ENCODE results near the gene AFF3. TPM values are rescaled to one million over a fixed set of nuclear protein-coding genes. Genes with fewer than 3 reads are reported as not detected.

The AFF3 gene
- total and polyA plus RNA-seq, 2 of the 8 experiments (the other 6 are each of a cell fraction or from before 2014, with no cell fraction given) = 0.27 to 3.0 TPM

GRCh38 chr2:99998651-99999320, 143.6 kb downstream of the AFF3 start:
- Histone ChIP-seq H2BK120ac (replicated peaks; ENCODE audit: low read depth, low read length) (no peak overlapping the region), H2AK5ac (ENCODE audit: low read depth, low read length) (no peak overlapping the region), H3K4ac (replicated peaks; ENCODE audit: insufficient read length, low read depth, low read length) (no peak overlapping the region), H3K56ac (replicated peaks; ENCODE audit: insufficient read length, low read depth, low read length) (no peak overlapping the region), H2BK15ac (ENCODE audit: low read length) (no peak overlapping the region), H4K8ac (ENCODE audit: extremely low read depth, insufficient read depth, low read length) (no peak overlapping the region), H3K18ac (ENCODE audit: extremely low read depth, low read length) (no peak overlapping the region), H3K14ac (ENCODE audit: insufficient read length) (no peak overlapping the region), H3K23me2 (ENCODE audit: low read depth, low read length) (no peaks in the 10 kb centered on the region), H4K20me1 (replicated peaks in 1 of 2; ENCODE audit: control insufficient read depth in 1 of 2, insufficient read depth in 2 of 2, low read length in 2 of 2) (no peaks in the 10 kb centered on the region), H4K5ac (ENCODE audit: insufficient read length, low read depth, low read length) (no peak overlapping the region), H3K36me3 (ENCODE audit: control insufficient read depth in 2 of 4, insufficient read depth in 4 of 4, low read length in 3 of 4) (no peaks in the 10 kb centered on the region), H3K4me1 (replicated peaks in 1 of 4; ENCODE audit: control insufficient read depth in 3 of 4, insufficient read depth in 4 of 4, low read length in 3 of 4) (no peaks in the 10 kb centered on the region), H4K91ac (replicated peaks; ENCODE audit: insufficient read length, low read length) (no peak overlapping the region), H3K79me2 (ENCODE audit: control insufficient read depth in 1 of 2, insufficient read depth in 2 of 2, low read length in 2 of 2) (no peaks in the 10 kb centered on the region), H3K4me2 (ENCODE audit: insufficient read depth in 1 of 2, low read depth in 2 of 2, low read length in 2 of 2) (no peak overlapping the region), H2BK20ac (ENCODE audit: low read length) (no peak overlapping the region), H3K9ac (replicated peaks in 1 of 4; ENCODE audit: extremely low read depth in 1 of 4, low read depth in 3 of 4, low read length in 3 of 4) (no peak overlapping the region), H2BK5ac (ENCODE audit: low read depth, low read length) (no peak overlapping the region), H3K79me1 (ENCODE audit: low read depth, low read length) (no peaks in the 10 kb centered on the region), H3K27me3 (replicated peaks in 1 of 4; ENCODE audit: control insufficient read depth in 3 of 4, extremely low read depth in 1 of 4, insufficient read depth in 3 of 4, low read length in 3 of 4) (no peaks in the 10 kb centered on the region), H2AFZ (ENCODE audit: low read length) (no peak overlapping the region), H3K9me3 (ENCODE audit: insufficient read depth in 2 of 2, low read depth in 1 of 2, low read length in 1 of 2) (no peaks in the 10 kb centered on the region), H3K27ac (ENCODE audit: low read depth, low read length) (no peak overlapping the region), H3K23ac (ENCODE audit: insufficient read length) (no peak overlapping the region), H3K4me3 (ENCODE audit: extremely low read depth in 1 of 4, insufficient read depth in 2 of 4, low read depth in 3 of 4, low read length in 4 of 4) (no peak overlapping the region), H2BK12ac (ENCODE audit: low read depth, low read length) (no peak overlapping the region)
- ChIA-PET CTCF (ENCODE audit: partially characterized antibody) (interaction anchor here (1.0 kb wide), 1 partner anchor 14 kb away, joined by 3 read pairs; no protein-coding TSS in a partner anchor), POLR2A (ENCODE audit: partially characterized antibody) (no interaction called here)
- WGBS, 2 experiments (ENCODE audit: extremely low coverage in 1 of 2, insufficient coverage in 1 of 2, insufficient read length in 1 of 2, insufficient replicate concordance in 2 of 2, low coverage in 1 of 2, low lambda C conversion rate in 2 of 2, missing lambda C conversion rate in 1 of 2) = 93% methylated on average over 12 of the region's 12 CpGs; no CpG with 5 or more reads in 1 of the 2 experiments
- no peak for DNase-seq (ENCODE audit: low read depth in 1 of 2, low spot score in 2 of 2)
- FAIRE-seq = no peak
- no peak for TF ChIP-seq EZH2 (IDR thresholded peaks at IDR 0.05; ENCODE audit: low read depth, low read length, severe bottlenecking)
- no peak for TF ChIP-seq HDAC6 (IDR thresholded peaks at IDR 0.05; ENCODE audit: low read depth, low read length)
- TF ChIP-seq GTF2F1 (IDR thresholded peaks at IDR 0.05; ENCODE audit: borderline replicate concordance, low read depth, low read length) = no peak
- no peak for TF ChIP-seq EP300 (IDR thresholded peaks at IDR 0.05; ENCODE audit: borderline replicate concordance in 1 of 2, low read depth in 2 of 2, low read length in 2 of 2)
- no peak for TF ChIP-seq BRCA1 (IDR thresholded peaks at IDR 0.05; ENCODE audit: low read depth, low read length)
- no peak for TF ChIP-seq KDM1A (IDR thresholded peaks at IDR 0.05; ENCODE audit: borderline replicate concordance, low read length)
- no peak for TF ChIP-seq USF2 (IDR thresholded peaks at IDR 0.05; ENCODE audit: low read length)
- TF ChIP-seq SP4 (IDR thresholded peaks at IDR 0.05; ENCODE audit: low read length) = no peak
- TF ChIP-seq KDM4A (IDR thresholded peaks at IDR 0.05; ENCODE audit: low read depth, low read length, severe bottlenecking) = no peak
- no peak for TF ChIP-seq ZNF274 (IDR thresholded peaks at IDR 0.05; ENCODE audit: borderline replicate concordance, extremely low read depth, low read length)
- TF ChIP-seq BACH1 (IDR thresholded peaks at IDR 0.05; ENCODE audit: low read length) = no peak
- no peak for TF ChIP-seq TAF1 (IDR thresholded peaks at IDR 0.05; ENCODE audit: low read depth, low read length)
- no peak for TF ChIP-seq KDM5A (IDR thresholded peaks at IDR 0.05; ENCODE audit: low read length)
